GM20431 (cell line): ENCODE measurements around the gene PRDM1.
"Not testable (repeated sequence)": the region's sequence is repeated elsewhere in the genome, so short reads cannot be mapped to it uniquely, and the experiment has no call there.

Source experiments
- in situ Hi-C: fragments of 300-500 bp; cut with MseI, MboI; formaldehyde crosslinking; loops from one replicate; pipeline ENCODE4 v1.15.0; 2020; ENCODE audit warnings: low sequenced_read_pairs; ENCODE audit not compliant: unreplicated experiment

The PRDM1 gene

GRCh38 chr6:106132153-106132698 is 46.1 kb downstream of the PRDM1 start:
- in situ Hi-C loops = no loop called here

- in situ Hi-C loops = no loop called here
These were observed 46.9 kb downstream of the PRDM1 start for GRCh38 chr6:106133040-106133439.

GRCh38 chr6:106134087-106134770 is 48.1 kb downstream of the PRDM1 start:
- in situ Hi-C loops = no loop called here

- in situ Hi-C loops = no loop called here
These were observed 48.9 kb downstream of the PRDM1 start for GRCh38 chr6:106134906-106135634.

- in situ Hi-C loops = no loop called here
These were observed 49.9 kb downstream of the PRDM1 start for GRCh38 chr6:106135911-106136571.

GRCh38 chr6:106136845-106137244 is 50.7 kb downstream of the PRDM1 start:
- in situ Hi-C loops = no loop called here

GRCh38 chr6:106138151-106138550 is 52.0 kb downstream of the PRDM1 start:
- in situ Hi-C loops = no loop called here

GRCh38 chr6:106141441-106142237 is 55.5 kb downstream of the PRDM1 start:
- in situ Hi-C loops = no loop called here

- in situ Hi-C loops = no loop called here
These were observed 56.8 kb downstream of the PRDM1 start for GRCh38 chr6:106142876-106143431.

- in situ Hi-C loops = no loop called here
These were observed 57.5 kb downstream of the PRDM1 start for GRCh38 chr6:106143665-106144064.

- in situ Hi-C loops = no loop called here
These were observed 59.0 kb downstream of the PRDM1 start for GRCh38 chr6:106145144-106145543.

- in situ Hi-C loops = no loop called here
These were observed 59.6 kb downstream of the PRDM1 start for GRCh38 chr6:106145741-106146227.

- in situ Hi-C loops = no loop called here
These were observed 60.8 kb downstream of the PRDM1 start for GRCh38 chr6:106146852-106147351.

GRCh38 chr6:106147476-106147875 is 61.3 kb downstream of the PRDM1 start:
- in situ Hi-C loops = no loop called here

- in situ Hi-C loops = no loop called here
These were observed 63.4 kb downstream of the PRDM1 start for GRCh38 chr6:106149472-106150069.

GRCh38 chr6:106152476-106152875 is 66.3 kb downstream of the PRDM1 start:
- in situ Hi-C loops = not testable (repeated sequence)

- in situ Hi-C loops = no loop called here
These were observed 66.8 kb downstream of the PRDM1 start for GRCh38 chr6:106152952-106153351.

- in situ Hi-C loops = no loop called here
These were observed 68.2 kb downstream of the PRDM1 start for GRCh38 chr6:106154326-106154725.

GRCh38 chr6:106155219-106155830 is 69.2 kb downstream of the PRDM1 start:
- in situ Hi-C loops = no loop called here
